OCI-LY3 (cell line): ENCODE measurements around the gene SYT1.

Source experiments
- CTCF ChIP-seq: fragments of 200-600, 300-600 bp; sonication (generic); IDR thresholded peaks from 2 replicates; pipeline ENCODE4 v1.5.1; 2014; ENCODE audit warnings: antibody characterized with exemption, low read length, low read depth
- EZH2phosphoT487 ChIP-seq: fragments of 200-600 bp; shearing (Covaris generic); IDR thresholded peaks from 2 replicates; pipeline ENCODE4 v1.6.1; 2018; ENCODE audit warnings: antibody characterized with exemption, mixed run types, low read depth

GRCh38 chr12:79366374-79366773 lies 501.8 kb downstream of the SYT1 start:
- no peak for TF ChIP-seq EZH2phosphoT487
- TF ChIP-seq CTCF = no peak
